SU-DHL-6 (cell line): ENCODE data around the gene NEK11.

Experiments used
- H2AFZ ChIP-seq: fragments of 200-600 bp; sonication (generic); 2 replicates; pipeline ENCODE4 v1.6.1; 2014; ENCODE audit warnings: low read depth, mild to moderate bottlenecking, moderate library complexity, mixed read lengths, antibody characterized with exemption, low read length; ENCODE audit not compliant: severe bottlenecking
- H3F3A ChIP-seq: fragments of 200-600 bp; shearing (Covaris generic); 2 replicates; pipeline ENCODE4 v1.6.0; 2016; ENCODE audit warnings: antibody characterized with exemption, mild to moderate bottlenecking; ENCODE audit not compliant: insufficient read depth
- H3K27ac ChIP-seq: fragments of 200-600 bp; sonication (generic); 2 replicates; pipeline ENCODE4 v1.5.1; 2016; ENCODE audit warnings: low read depth, mild to moderate bottlenecking, low read length, moderate library complexity, mixed read lengths
- H3K27me3 ChIP-seq: fragments of 200-600 bp; sonication (generic), shearing (Covaris generic); 2 replicates; pipeline ENCODE4 v1.6.0; 2014; ENCODE audit warnings: mild to moderate bottlenecking, low read length
- H3K36me3 ChIP-seq: fragments of 200-600 bp; sonication (generic); 2 replicates; pipeline ENCODE4 v1.6.1; 2014; ENCODE audit warnings: mild to moderate bottlenecking, low read length, mixed read lengths
- H3K4me2 ChIP-seq: fragments of 300-600, 200-600 bp; shearing (Covaris generic), sonication (generic); 2 replicates; pipeline ENCODE4 v1.6.0; 2014; ENCODE audit warnings: low read length, low read depth, mild to moderate bottlenecking; ENCODE audit not compliant: poor library complexity, severe bottlenecking
- H3K4me3 ChIP-seq: fragments of 200-600 bp; sonication (generic); 2 replicates; pipeline ENCODE4 v1.5.1; 2014; ENCODE audit warnings: antibody characterized with exemption, low read length, mild to moderate bottlenecking, mixed read lengths; ENCODE audit not compliant: insufficient read depth, poor library complexity, severe bottlenecking
- H3K79me2 ChIP-seq: fragments of 200-600 bp; sonication (generic); 2 replicates; pipeline ENCODE4 v1.6.1; 2014; ENCODE audit warnings: mild to moderate bottlenecking, low read length, moderate library complexity; ENCODE audit not compliant: insufficient read depth
- H3K9ac ChIP-seq: fragments of 200-600 bp; sonication (generic); 2 replicates; pipeline ENCODE4 v1.7.0; 2014; ENCODE audit warnings: mild to moderate bottlenecking, low read length
- H3K9me2 ChIP-seq: fragments of 200-600 bp; sonication (generic); replicated peaks from 2 replicates; pipeline ENCODE4 v1.6.1; 2014; ENCODE audit warnings: low read length; ENCODE audit not compliant: insufficient read depth
- H3K9me3 ChIP-seq: fragments of 200-600 bp; sonication (generic); 2 replicates; pipeline ENCODE4 v1.6.1; 2014; ENCODE audit warnings: low read length, mixed read lengths; ENCODE audit not compliant: insufficient read depth
- H4K20me1 ChIP-seq: fragments of 200-600 bp; sonication (generic); 2 replicates; pipeline ENCODE4 v1.6.1; 2014; ENCODE audit warnings: low read depth, mild to moderate bottlenecking, antibody characterized with exemption, low read length, moderate library complexity, mixed read lengths
- CTCF ChIP-seq: fragments of 200-600 bp; sonication (generic); IDR thresholded peaks from one replicate; pipeline ENCODE4 v1.5.1; 2017; ENCODE audit warnings: antibody characterized with exemption, mild to moderate bottlenecking, low read length, moderate library complexity; ENCODE audit not compliant: insufficient read depth, poor library complexity, severe bottlenecking
- EZH2phosphoT487 ChIP-seq: fragments of 200-600 bp; sonication (generic), shearing (Covaris generic); conservative IDR thresholded peaks from 2 replicates; pipeline ENCODE4 v1.6.1; 2018; ENCODE audit warnings: mild to moderate bottlenecking, antibody characterized with exemption, low read length, moderate library complexity, mixed read lengths

NEK11 gene

GRCh38 chr3:130997289-130997688 lies 29.4 kb upstream of the NEK11 start:
- Histone ChIP-seq H3K4me3 (no peak overlapping the region), H3K79me2 (no peaks in the 10 kb centered on the region), H3K4me2 (no peak overlapping the region), H3K9me3 (no peaks in the 10 kb centered on the region), H3K9ac (no peak overlapping the region), H3K27me3 (no peaks in the 10 kb centered on the region), H2AFZ (no peak overlapping the region), H4K20me1 (no peaks in the 10 kb centered on the region), H3K27ac (no peak overlapping the region), H3F3A (no peaks in the 10 kb centered on the region), H3K36me3 (peaks cover 13% of the 10 kb centered on the region; the same call in 1 of the 2 replicates), H3K9me2 (no peaks in the 10 kb centered on the region)
- no peak for TF ChIP-seq EZH2phosphoT487
- TF ChIP-seq CTCF, result no peak

- no peak overlapping the region for H2AFZ ChIP-seq
- no peak overlapping the region for H3K4me3 ChIP-seq
- TF ChIP-seq EZH2phosphoT487 (no peak), CTCF (no peak)
- no peaks in the 10 kb centered on the region for H4K20me1 ChIP-seq
- H3K4me2 ChIP-seq, result no peak overlapping the region
- no peak overlapping the region for H3K9ac ChIP-seq
- no peaks in the 10 kb centered on the region for H3F3A ChIP-seq
- peaks cover 13% of the 10 kb centered on the region; the same call in 1 of the 2 replicates for H3K36me3 ChIP-seq
- H3K79me2 ChIP-seq, result no peaks in the 10 kb centered on the region
- no peaks in the 10 kb centered on the region for H3K9me2 ChIP-seq
- H3K9me3 ChIP-seq, result no peaks in the 10 kb centered on the region
- no peak overlapping the region for H3K27ac ChIP-seq
- H3K27me3 ChIP-seq, result no peaks in the 10 kb centered on the region
Observed at GRCh38 chr3:131001071-131001470, 25.6 kb upstream of the NEK11 start.

DNA sequence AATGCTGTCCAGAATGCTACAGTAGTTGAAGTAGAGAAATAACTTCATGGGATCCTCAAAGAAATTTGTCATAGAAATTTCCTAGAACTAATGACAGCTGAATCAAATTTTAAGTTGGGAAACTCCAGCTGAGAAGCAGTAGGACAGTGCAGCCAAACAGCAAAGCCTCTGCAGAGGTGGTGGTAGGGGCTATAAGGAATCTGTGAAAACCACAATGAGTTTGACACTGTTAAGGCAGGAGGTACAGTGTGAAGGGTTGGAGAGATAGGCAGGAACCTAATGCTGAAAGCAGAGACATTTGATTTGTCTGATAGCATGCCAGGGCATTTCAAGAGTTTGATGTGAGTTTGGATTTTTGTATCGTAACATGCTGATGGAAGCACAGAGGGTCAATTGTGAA lies 22.1 kb upstream of the NEK11 start:
- no peak overlapping the region for H3K4me3 ChIP-seq
- H3K36me3 ChIP-seq, result peaks cover 9% of the 10 kb centered on the region; the same call in 1 of the 2 replicates
- H3F3A ChIP-seq, result no peaks in the 10 kb centered on the region
- H2AFZ ChIP-seq, result no peak overlapping the region
- no peak overlapping the region for H3K9ac ChIP-seq
- TF ChIP-seq EZH2phosphoT487, result no peak
- no peak for TF ChIP-seq CTCF
- H3K79me2 ChIP-seq, result no peaks in the 10 kb centered on the region
- no peaks in the 10 kb centered on the region for H3K9me3 ChIP-seq
- H3K4me2 ChIP-seq, result no peak overlapping the region
- no peaks in the 10 kb centered on the region for H3K9me2 ChIP-seq
- H3K27me3 ChIP-seq, result no peaks in the 10 kb centered on the region
- H4K20me1 ChIP-seq, result no peaks in the 10 kb centered on the region
- no peak overlapping the region for H3K27ac ChIP-seq
